GM12878 (cell line): ENCODE measurements around the gene DPH1. TPM values are rescaled to one million over a fixed set of nuclear protein-coding genes. Genes with fewer than 3 reads are reported as not detected.
A peak's percentile ranks its signal among the peaks of the same experiment; 100 is the strongest.

Experiments
- BCL11A ChIP-seq: IDR thresholded peaks from 2 replicates; pipeline ENCODE4 v1.6.1; 2011; ENCODE audit warnings: low read depth, low read length
- BHLHE40 ChIP-seq, 2 experiments: fragments of 450-650 bp in 1 of 2; IDR thresholded peaks; 2 replicates each; pipeline ENCODE4 v1.6.1; 2011 to 2017; ENCODE audit warnings: low read depth in 2 of 2, borderline replicate concordance in 1 of 2, improper control_type of control experiment in 1 of 2, low read length in 1 of 2, mild to moderate bottlenecking in 1 of 2
- DPF2 ChIP-seq: fragments of 450-650 bp; IDR thresholded peaks from 2 replicates; pipeline ENCODE4 v1.6.1; 2017; ENCODE audit warnings: mild to moderate bottlenecking
- EGR1 ChIP-seq, 2 experiments: IDR thresholded peaks; 1 replicate in 1 of 2; 2 replicates in 1 of 2; pipeline ENCODE4 v1.6.1; 2011 to 2012; ENCODE audit warnings: low read depth in 2 of 2, low read length in 2 of 2, borderline replicate concordance in 1 of 2, mild to moderate bottlenecking in 1 of 2, moderate library complexity in 1 of 2
- FOS ChIP-seq: IDR thresholded peaks from 3 replicates; pipeline ENCODE4 v1.6.1; 2011; ENCODE audit warnings: borderline replicate concordance; ENCODE audit not compliant: insufficient read length; ENCODE audit errors: extremely low read depth
- HDAC6 ChIP-seq: fragments of 200-600 bp; sonication (generic); IDR thresholded peaks from one replicate; pipeline ENCODE4 v1.8.0; 2017; ENCODE audit warnings: antibody characterized with exemption; ENCODE audit not compliant: unreplicated experiment
- IKZF1 ChIP-seq: fragments of 450-650 bp; conservative IDR thresholded peaks from 2 replicates; pipeline ENCODE4 v1.6.1; 2017; ENCODE audit warnings: antibody characterized with exemption, mild to moderate bottlenecking
- IRF5 ChIP-seq: fragments of 450-650 bp; IDR thresholded peaks from 2 replicates; pipeline ENCODE4 v1.6.1; 2017; ENCODE audit warnings: borderline replicate concordance
- KDM1A ChIP-seq: fragments of 200-600 bp; sonication (generic); IDR thresholded peaks from 2 replicates; pipeline ENCODE4 v1.6.1; 2016; ENCODE audit warnings: borderline replicate concordance
- NFYB ChIP-seq: IDR thresholded peaks from 2 replicates; pipeline ENCODE4 v1.6.1; 2011; ENCODE audit warnings: low read depth, mild to moderate bottlenecking, low read length, improper control_type of control experiment, moderate library complexity; ENCODE audit not compliant: insufficient read depth
- NR2C2 ChIP-seq: IDR thresholded peaks from 2 replicates; pipeline ENCODE4 v1.6.1; 2011; ENCODE audit warnings: borderline replicate concordance, low read depth; ENCODE audit not compliant: control insufficient read depth, insufficient read length
- NRF1 ChIP-seq: conservative IDR thresholded peaks from 2 replicates; pipeline ENCODE4 v1.6.1; 2011; ENCODE audit warnings: mild to moderate bottlenecking, low read depth, low read length, improper control_type of control experiment
- SIX5 ChIP-seq: IDR thresholded peaks from 2 replicates; pipeline ENCODE4 v1.6.1; 2011; ENCODE audit warnings: mild to moderate bottlenecking, low read depth, low read length, moderate library complexity; ENCODE audit not compliant: severe bottlenecking
- SREBF1 ChIP-seq: IDR thresholded peaks from 2 replicates; pipeline ENCODE4 v1.6.1; 2012; ENCODE audit warnings: mild to moderate bottlenecking, low read length
- STAT3 ChIP-seq: IDR thresholded peaks from 2 replicates; pipeline ENCODE4 v1.6.1; 2011; ENCODE audit warnings: low read depth, low read length, improper control_type of control experiment
- ZBTB40 ChIP-seq: fragments of 450-650 bp; IDR thresholded peaks from 2 replicates; pipeline ENCODE4 v1.6.1; 2016; ENCODE audit warnings: mild to moderate bottlenecking, moderate library complexity, borderline replicate concordance
- ZNF207 ChIP-seq: fragments of 450-650 bp; IDR thresholded peaks from 2 replicates; pipeline ENCODE4 v1.6.1; 2014; ENCODE audit warnings: antibody characterized with exemption, mild to moderate bottlenecking, borderline replicate concordance
- ZNF24 ChIP-seq: fragments of 450-650 bp; IDR thresholded peaks from 2 replicates; pipeline ENCODE4 v1.6.1; 2017; ENCODE audit warnings: antibody characterized with exemption, mild to moderate bottlenecking
- ZNF687 ChIP-seq: fragments of 450-650 bp; IDR thresholded peaks from 2 replicates; pipeline ENCODE4 v1.6.1; 2017; ENCODE audit warnings: mild to moderate bottlenecking, moderate library complexity
- ZZZ3 ChIP-seq: IDR thresholded peaks from 2 replicates; pipeline ENCODE4 v1.6.1; 2011; ENCODE audit warnings: low read depth; ENCODE audit not compliant: control insufficient read depth, insufficient read length
- polyA plus RNA-seq, 11 experiments: library from polyadenylated mRNA; depleted of rRNA in 4 of 11; unstranded in 6 of 11; stranded (reverse) in 5 of 11; fragments of >200 nt; fragmentation: Nextera tagmentation in 4 of 11; fragmentation: Illumina TruSeq in 1 of 11; extraction: Ambion mirVana in 4 of 11; extraction: Trizol in 1 of 11; gene quantifications; 1 replicate in 1 of 11; 2 replicates in 10 of 11; pipeline versions ENCODE4 v1.2.1 to v1.2.3, GENCODE V29; 2011 to 2016; ENCODE audit warnings: inconsistent platforms in 2 of 11, missing spikeins in 2 of 11, low read depth in 1 of 11
- total RNA-seq, 4 experiments: library from RNA; depleted of rRNA in 3 of 4; stranded (reverse); fragments of >200 nt in 3 of 4; fragmentation: Illumina TruSeq in 1 of 4; extraction: Trizol in 1 of 4; gene quantifications; 2 replicates each; pipeline versions ENCODE4 v1.2.1 to v1.2.3, GENCODE V29; 2013 to 2021

DPH1 gene
- total and polyA plus RNA-seq, 10 of the 15 experiments (the other 5 are each of a cell fraction or from before 2014, with no cell fraction given): 0.29 to 33.6 (median 20.2) TPM

- TF ChIP-seq ZBTB40 (no peak), SREBF1 (no peak), IRF5 (no peak), EGR1 (IDR thresholded peaks at IDR 0.05; ENCODE audit: borderline replicate concordance in 1 of 2, low read depth in 2 of 2, low read length in 2 of 2) (peak in 1 of 2 experiments; percentile 6; a peak in 2 of 3 replicates), ZZZ3 (no peak), NR2C2 (no peak), BCL11A (no peak), STAT3 (no peak), BHLHE40 (IDR thresholded peaks at IDR 0.05; ENCODE audit: borderline replicate concordance in 1 of 2, low read depth in 2 of 2, low read length in 1 of 2) (peak; percentile 10 to 88; a peak in 2 of 4 replicates), SIX5 (no peak), NRF1 (0 out of 2 replicates have a peak, but pooled peaks have one; percentile 17), FOS (no peak), DPF2 (peak; percentile 56; the same call in 1 of the 2 replicates), ZNF24 (peak; percentile 47; the same call in 1 of the 2 replicates), IKZF1 (peak; percentile 48; the same call in 1 of the 2 replicates), HDAC6 (no peak), NFYB (no peak), ZNF687 (peak; percentile 32; the same call in 1 of the 2 replicates), KDM1A (no peak), ZNF207 (no peak)
These were observed 24.7 kb downstream of the DPH1 start, which contains the start of gene HIC1 (continued) for GRCh38 chr17:2054512-2055291.
